ENCODE data around the gene MICAL1.

The MICAL1 gene

GRCh38 chr6:109453594-109454495 is 1.7 kb downstream of the MICAL1 start:
- DNase-seq = no peak

- no peak for DNase-seq
Measured at GRCh38 chr6:109453156-109453555, 2.4 kb downstream of the MICAL1 start.

DNA sequence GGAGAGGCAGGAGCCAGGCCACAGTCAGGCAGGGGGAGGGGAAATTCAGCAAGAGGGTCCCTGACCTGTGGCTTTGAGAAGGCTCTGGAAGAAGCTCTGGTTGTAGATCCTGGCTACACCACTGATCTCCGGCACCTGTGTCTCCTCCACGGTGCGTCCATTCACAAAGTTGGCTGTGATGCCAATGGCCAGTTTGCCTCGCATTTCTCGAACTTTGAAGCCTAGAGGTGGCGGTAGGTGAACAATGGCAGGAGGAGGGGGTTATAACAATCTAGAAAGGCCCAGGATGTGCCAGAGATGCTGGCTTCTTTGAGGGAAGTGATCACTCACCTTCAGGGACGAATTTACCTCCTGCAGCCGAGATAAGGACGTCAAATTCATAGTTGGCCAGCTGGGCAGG is 3.4 kb downstream of the MICAL1 start:
- DNase-seq = no peak

DNA sequence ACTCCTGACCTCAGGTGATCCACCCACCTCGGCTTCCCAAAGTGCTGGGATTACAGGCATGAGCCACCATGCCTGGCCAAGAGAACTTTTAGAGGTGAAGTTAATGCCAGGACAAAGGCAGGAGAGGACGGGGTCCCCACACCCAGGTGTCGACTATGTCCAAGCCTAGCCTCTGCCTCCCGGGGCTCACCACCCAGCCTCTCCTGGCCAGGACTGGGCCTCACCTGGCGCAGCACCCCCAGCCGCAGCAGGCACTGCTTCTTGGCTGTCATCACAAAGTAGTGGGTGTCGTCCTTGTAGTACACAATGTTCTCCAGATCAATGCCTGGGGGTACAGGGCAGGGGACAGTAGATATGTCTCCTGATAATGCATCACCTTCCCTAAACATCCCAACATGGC is 4.2 kb downstream of the MICAL1 start:
- DNase-seq = no peak

DNA sequence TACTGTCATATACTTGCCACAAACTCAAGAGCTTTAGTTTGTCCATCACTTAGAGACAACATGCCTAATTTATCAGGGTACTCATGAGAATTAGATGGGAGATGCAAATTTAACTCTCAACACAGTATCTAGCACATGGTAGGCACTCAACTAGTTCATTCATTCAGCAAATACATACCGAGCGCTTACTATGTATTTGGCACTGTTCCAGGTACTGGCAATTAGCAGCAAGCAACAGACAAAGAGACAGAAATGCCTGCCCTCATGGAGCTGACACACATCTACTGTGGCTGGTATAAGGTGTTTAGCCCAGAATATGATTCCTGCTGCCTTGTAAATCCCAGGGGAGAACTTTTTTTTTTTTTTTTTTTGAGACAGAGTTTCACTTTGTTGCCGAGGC is 4.8 kb downstream of the MICAL1 start:
- no peak for DNase-seq

- DNase-seq = no peak
Measured at GRCh38 chr6:109449795-109450673, 5.5 kb downstream of the MICAL1 start.

DNA sequence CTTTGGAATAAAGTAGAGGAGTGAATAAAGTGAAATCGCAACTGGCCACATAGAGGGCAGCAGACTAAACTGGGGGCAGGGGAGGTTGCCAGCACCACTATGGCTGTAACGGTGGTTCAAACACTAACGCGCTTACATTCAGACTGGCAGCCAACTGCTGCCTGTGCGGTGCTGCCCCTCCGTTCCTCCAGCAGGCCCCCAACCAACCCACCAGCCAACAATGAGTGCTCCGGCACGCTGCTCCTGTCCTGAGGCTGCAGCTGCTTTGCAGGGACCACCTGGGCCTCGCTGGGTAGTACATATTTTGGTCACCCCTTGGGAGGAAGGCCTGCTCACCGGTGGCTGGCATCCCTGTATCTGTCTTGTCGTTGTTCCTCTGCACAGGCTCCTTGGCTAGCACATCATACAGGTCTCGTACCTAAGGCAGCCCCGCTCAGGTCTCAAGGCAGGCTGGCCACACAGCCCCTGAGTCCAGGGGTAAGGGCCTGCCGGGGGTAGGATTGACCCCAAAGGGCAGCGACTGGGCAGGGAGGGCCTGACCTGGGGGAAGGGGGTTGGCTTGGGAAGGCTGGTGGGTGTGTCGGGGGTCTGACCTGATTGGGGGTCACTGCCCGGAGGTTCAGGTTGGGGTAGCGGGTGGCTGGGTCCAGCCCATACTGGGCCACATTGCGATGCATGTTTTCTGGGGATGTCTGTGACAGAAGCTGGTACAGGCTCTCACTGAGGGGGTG is 6.3 kb downstream of the MICAL1 start:
- no peak for DNase-seq

GRCh38 chr6:109448615-109449014 is 7.0 kb downstream of the MICAL1 start:
- no peak for DNase-seq

GRCh38 chr6:109447878-109448555 is 7.6 kb downstream of the MICAL1 start:
- DNase-seq = no peak

DNA sequence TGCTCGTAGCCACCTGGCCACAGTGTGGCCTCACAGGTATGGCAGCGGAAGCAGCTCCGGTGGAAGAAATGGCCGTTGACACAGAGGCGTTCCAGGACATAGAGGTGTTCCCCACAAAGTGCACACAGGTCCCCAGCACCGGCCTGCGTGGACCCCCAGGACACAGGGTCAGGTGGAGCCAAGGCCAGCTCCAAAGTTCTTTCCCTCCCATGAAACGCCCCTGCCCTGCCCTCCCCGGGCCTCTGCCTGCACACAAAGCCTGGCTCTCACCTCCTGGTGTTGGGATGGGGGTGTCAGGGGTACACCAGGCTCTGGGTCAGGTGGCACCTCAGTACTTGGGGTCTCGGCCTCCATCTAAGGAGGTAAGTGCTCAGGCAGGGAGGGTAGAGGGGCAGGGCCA is 8.5 kb downstream of the MICAL1 start:
- DNase-seq = no peak

DNA sequence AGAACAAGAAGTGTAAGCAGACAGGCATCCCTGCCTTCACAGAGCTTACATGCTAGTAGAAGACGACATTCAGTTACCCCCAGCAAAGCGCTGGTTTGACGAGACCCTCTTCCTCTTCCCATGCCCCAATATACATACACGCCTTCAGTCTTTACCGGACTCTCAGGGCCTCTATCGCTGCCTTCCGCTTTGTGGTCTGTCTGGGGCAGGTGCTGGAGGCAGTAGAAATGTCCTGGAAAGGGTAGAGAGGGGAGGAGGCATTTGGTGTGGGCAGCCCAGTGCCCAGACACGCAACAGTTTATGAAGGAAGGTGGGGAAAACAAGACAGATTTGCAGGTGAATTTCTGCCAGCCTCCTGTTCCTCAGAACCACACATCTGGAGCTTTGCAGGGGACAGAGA is 9.0 kb downstream of the MICAL1 start:
- no peak for DNase-seq

- DNase-seq = no peak
Measured at GRCh38 chr6:109446072-109446471, 9.5 kb downstream of the MICAL1 start.

DNA sequence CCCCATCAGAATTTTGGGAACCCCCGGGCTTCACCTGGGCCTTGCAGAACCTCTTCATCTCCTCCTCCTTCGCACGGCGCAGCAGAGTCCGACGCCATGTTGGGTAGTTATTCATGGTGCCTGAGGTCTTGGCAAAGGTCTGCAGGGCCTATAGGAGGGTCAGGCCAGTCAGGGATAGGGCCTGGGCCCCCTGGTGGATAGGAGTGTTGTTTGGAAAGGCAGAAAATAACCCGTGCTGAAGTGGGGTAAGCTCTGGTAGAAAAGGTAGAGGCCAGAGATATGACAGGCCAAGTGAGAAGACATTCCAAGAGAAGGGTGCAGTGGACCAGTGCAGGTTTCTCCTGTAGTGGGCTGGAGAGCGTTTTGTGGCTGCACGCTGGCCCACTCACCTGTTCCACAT is 10.2 kb downstream of the MICAL1 start:
- DNase-seq = no peak

GRCh38 chr6:109443425-109443950 is 12.1 kb downstream of the MICAL1 start:
- no peak for DNase-seq

GRCh38 chr6:109442393-109442924 is 13.1 kb downstream of the MICAL1 start:
- no peak for DNase-seq

DNA sequence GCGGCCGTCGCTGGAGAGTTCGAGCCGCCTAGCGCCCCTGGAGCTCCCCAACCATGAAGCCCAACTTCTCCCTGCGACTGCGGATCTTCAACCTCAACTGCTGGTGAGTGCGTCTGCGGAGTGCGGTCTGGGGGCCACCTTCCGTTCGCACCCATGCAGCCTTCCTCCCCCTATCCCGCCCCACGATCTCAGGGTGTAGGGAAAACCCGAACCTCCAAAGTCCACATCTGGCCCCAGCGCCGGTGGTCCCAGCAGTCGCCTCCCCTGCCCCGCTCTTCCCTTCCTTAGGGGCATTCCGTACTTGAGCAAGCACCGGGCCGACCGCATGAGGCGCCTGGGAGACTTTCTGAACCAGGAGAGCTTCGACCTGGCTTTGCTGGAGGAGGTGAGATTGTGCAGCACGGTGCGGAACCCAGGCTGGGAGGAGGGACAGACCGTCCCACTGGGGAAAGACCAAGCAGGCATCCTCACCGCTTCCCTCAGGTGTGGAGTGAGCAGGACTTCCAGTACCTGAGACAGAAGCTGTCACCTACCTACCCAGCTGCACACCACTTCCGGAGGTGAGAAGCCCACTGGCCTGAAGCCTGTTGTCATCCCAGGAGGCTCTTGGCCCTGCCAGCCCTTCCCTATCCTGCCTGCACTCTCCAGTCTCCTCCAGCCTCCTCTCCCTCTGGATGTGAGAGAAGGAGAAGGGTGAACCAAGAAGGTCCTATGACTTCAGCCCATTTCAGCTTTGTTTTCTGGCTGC is 14.3 kb downstream of the MICAL1 start:
- DNase-seq = peak; percentile 25 to 46

DNA sequence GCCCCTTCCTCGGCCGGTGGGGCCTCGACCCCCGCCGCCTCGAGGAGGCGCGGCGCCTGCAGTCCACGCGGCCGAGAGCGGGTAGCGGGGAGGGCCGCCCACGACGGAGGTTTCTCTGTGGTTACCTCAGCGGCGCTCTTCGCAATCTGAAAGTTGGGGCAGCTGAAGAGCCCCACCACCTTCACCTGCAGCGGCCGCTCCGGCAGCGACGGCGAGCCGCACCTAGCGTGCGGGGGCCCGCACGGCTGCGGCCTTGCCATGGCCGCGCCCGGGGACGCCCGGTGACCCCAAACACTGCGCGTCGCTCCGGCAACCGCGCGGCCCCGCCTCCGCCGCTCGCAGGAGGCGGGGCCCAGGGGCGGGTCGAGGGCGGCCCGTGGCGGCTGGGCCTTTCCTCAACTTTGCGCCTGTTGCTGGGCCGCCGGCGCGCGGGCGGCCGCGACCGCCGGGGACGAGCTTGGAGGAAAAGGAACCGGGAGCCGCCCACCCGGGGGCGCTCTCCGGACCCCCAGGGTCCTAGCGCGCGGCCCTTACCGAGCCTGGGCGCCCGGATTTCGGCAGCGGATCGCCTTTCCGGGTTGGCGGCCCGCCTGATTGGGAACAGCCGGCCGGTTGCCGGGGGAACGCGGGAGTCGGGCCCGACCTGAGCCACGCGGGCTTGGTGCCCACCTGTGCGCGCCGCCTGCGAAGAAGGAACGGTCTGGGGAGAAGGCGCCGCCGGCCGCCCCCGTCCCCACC is 15.1 kb downstream of the MICAL1 start, which contains the start of the genes PPIL6 and SMPD2:
Gene PPIL6, minus strand, starts transcription at position 298 of the 738 bp plus-strand sequence. Its CDS starts 38 bp downstream, at position 260.
Gene SMPD2, plus strand, starts transcription at position 394 of the 738 bp plus-strand sequence. CDS start 398 bp downstream, outside the sequence.
- DNase-seq = peak; percentile 86 to 88

DNA sequence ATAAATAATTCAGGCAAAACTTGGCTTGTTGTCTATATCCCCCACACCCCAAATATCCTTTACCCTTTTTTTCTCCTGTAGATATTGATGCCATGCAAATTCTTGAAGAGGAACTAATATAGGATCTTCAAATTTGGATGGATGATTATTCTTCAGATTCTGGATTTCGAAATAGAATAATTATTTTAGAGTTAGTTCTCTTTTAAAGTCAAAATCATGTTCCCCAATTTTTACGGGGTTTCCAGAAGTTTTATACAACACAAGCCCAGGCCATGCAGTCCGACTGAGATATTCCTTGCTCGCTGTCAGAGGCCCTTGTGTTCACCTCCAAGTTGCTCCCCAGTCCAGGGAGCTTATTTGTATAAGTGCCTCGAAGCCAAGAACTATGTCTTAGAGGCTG is 19.5 kb downstream of the MICAL1 start:
- peak; percentile 51 to 56 for DNase-seq

GRCh38 chr6:109434456-109434855 is 21.1 kb downstream of the MICAL1 start:
- DNase-seq = peak; percentile 63 to 85

GRCh38 chr6:109429496-109429895 is 26.1 kb downstream of the MICAL1 start:
- no peak for DNase-seq
